ENCODE data around the gene LONP2. TPM values are rescaled to one million over a fixed set of nuclear protein-coding genes. Genes with fewer than 3 reads are reported as not detected.
"Not testable (repeated sequence)": the region's sequence is repeated elsewhere in the genome, so short reads cannot be mapped to it uniquely, and the experiment has no call there.

The LONP2 gene
- total RNA-seq, 2 donors from 2014 or later = 56.5 to 64.9 TPM

GRCh38 chr16:48279199-48279598, 35.1 kb downstream of the LONP2 start:
- no peak for DNase-seq (ENCODE audit: low spot score)
- intact Hi-C loops (cut with DNase I) = no loop called here

GRCh38 chr16:48280546-48280945, 36.4 kb downstream of the LONP2 start:
- no peak for DNase-seq (ENCODE audit: low spot score)
- intact Hi-C loops (cut with DNase I) = no loop called here

- intact Hi-C loops (cut with DNase I) = no loop called here
- no peak for DNase-seq (ENCODE audit: low spot score)
Measured at GRCh38 chr16:48282636-48283263, 38.6 kb downstream of the LONP2 start.

GRCh38 chr16:48284772-48285409, 40.8 kb downstream of the LONP2 start:
- DNase-seq (ENCODE audit: low spot score) = no peak
- intact Hi-C loops (cut with DNase I) = no loop called here

GRCh38 chr16:48287239-48287638, 43.1 kb downstream of the LONP2 start:
- DNase-seq (ENCODE audit: low spot score) = no peak
- intact Hi-C loops (cut with DNase I) = no loop called here

GRCh38 chr16:48291303-48291702, 47.2 kb downstream of the LONP2 start:
- no peak for DNase-seq (ENCODE audit: low spot score)
- intact Hi-C loops (cut with DNase I) = no loop called here

GRCh38 chr16:48291754-48292153, 47.7 kb downstream of the LONP2 start:
- intact Hi-C loops (cut with DNase I) = no loop called here
- DNase-seq (ENCODE audit: low spot score) = no peak

GRCh38 chr16:48292452-48292851, 48.4 kb downstream of the LONP2 start:
- intact Hi-C loops (cut with DNase I) = no loop called here
- DNase-seq (ENCODE audit: low spot score) = no peak

- intact Hi-C loops (cut with DNase I) = no loop called here
- no peak for DNase-seq (ENCODE audit: low spot score)
Measured at GRCh38 chr16:48294724-48295123, 50.6 kb downstream of the LONP2 start.

- no peak for DNase-seq (ENCODE audit: low spot score)
- intact Hi-C loops (cut with DNase I) = no loop called here
Measured at GRCh38 chr16:48295488-48296281, 51.6 kb downstream of the LONP2 start.

- intact Hi-C loops (cut with DNase I) = no loop called here
- DNase-seq (ENCODE audit: low spot score) = no peak
Measured at GRCh38 chr16:48299471-48299870, 55.4 kb downstream of the LONP2 start.

GRCh38 chr16:48300391-48300856, 56.3 kb downstream of the LONP2 start:
- intact Hi-C loops (cut with DNase I) = no loop called here
- no peak for DNase-seq (ENCODE audit: low spot score)

- DNase-seq (ENCODE audit: low spot score) = no peak
- intact Hi-C loops (cut with DNase I) = loop anchor here in 1 of 2 donors (2.0 kb wide), 1 partner anchor 40 kb away; no protein-coding TSS in a partner anchor
Measured at GRCh38 chr16:48308535-48308934, 64.4 kb downstream of the LONP2 start.

- intact Hi-C loops (cut with DNase I) = no loop called here
- no peak for DNase-seq (ENCODE audit: low spot score)
Measured at GRCh38 chr16:48310908-48311641, 67.0 kb downstream of the LONP2 start.

GRCh38 chr16:48313905-48314304, 69.8 kb downstream of the LONP2 start:
- intact Hi-C loops (cut with DNase I); DNase-seq (ENCODE audit: low spot score): not testable (repeated sequence)

- DNase-seq (ENCODE audit: low spot score) = no peak
- intact Hi-C loops (cut with DNase I) = no loop called here
Measured at GRCh38 chr16:48317026-48317425, 72.9 kb downstream of the LONP2 start.

GRCh38 chr16:48317614-48318315, 73.7 kb downstream of the LONP2 start:
- intact Hi-C loops (cut with DNase I) = no loop called here
- DNase-seq (ENCODE audit: low spot score) = no peak

GRCh38 chr16:48318630-48319029, 74.5 kb downstream of the LONP2 start:
- intact Hi-C loops (cut with DNase I) = no loop called here
- no peak for DNase-seq (ENCODE audit: low spot score)
